Pericardium fibroblast (primary cell): ENCODE measurements around the gene DGKD. TPM values are rescaled to one million over a fixed set of nuclear protein-coding genes. Genes with fewer than 3 reads are reported as not detected.

Experiments
- total RNA-seq: library from RNA; depleted of rRNA; stranded (reverse); fragments of >200 nt; gene quantifications from 2 replicates; pipeline ENCODE4 v1.2.3, GENCODE V29; 2015

The DGKD gene
- 6.7 and 8.2 TPM in 2 replicates for total RNA-seq

GRCh38 chr2:233353769-233354499, at the start of gene DGKD:
DGKD (plus strand) TSS chr2:233354494; CDS start chr2:233354519, 25 bp downstream.

GRCh38 chr2:233307565-233307964, 46.7 kb upstream of the DGKD start, which contains the start of gene SAG:
SAG (plus strand) TSS chr2:233307816; CDS start chr2:233309190, 1,374 bp downstream.

Other genes with a start within 250 kb of the DGKD start
- gene ATG16L1, start 102.8 kb upstream of the DGKD start, total RNA-seq, result 15.5 and 15.7 TPM in 2 replicates
- not detected in 2 replicates for gene SAG, start 46.7 kb upstream of the DGKD start, total RNA-seq
- 17.5 and 25.1 TPM in 2 replicates for gene USP40, start 212.3 kb downstream of the DGKD start, total RNA-seq